ENCODE measurements around the gene SPACA4.

The SPACA4 gene

DNA sequence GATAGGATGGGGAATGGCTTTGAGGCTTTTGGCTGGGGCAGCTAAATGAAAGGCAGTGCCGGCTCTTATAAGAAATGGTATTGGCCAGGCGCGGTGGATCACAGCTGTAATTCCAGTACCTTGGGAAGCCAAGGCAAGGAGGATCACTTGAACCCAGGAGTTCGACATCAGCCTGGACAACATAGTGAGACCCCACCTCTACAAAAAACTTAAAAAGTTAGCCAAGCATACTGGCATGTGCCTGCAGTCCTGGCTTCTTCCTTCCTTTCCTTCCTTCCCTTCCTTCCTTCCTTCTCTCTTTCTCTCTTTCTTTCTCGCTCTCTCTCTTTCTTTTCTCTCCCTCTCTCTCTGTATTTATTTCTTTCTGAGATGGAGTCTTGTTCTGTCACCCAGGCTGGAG lies 36.3 kb downstream of the SPACA4 start:
- in situ Hi-C loops (cut with MboI; ENCODE audit: low sequenced_read_pairs, unreplicated experiment): no loop called here
- DNase-seq (ENCODE audit: low spot score): no peak
- TF ChIP-seq CTCF (IDR thresholded peaks at IDR 0.05; ENCODE audit: borderline replicate concordance, control extremely low read depth, extremely low read depth, insufficient read depth, missing control alignments): no peak

DNA sequence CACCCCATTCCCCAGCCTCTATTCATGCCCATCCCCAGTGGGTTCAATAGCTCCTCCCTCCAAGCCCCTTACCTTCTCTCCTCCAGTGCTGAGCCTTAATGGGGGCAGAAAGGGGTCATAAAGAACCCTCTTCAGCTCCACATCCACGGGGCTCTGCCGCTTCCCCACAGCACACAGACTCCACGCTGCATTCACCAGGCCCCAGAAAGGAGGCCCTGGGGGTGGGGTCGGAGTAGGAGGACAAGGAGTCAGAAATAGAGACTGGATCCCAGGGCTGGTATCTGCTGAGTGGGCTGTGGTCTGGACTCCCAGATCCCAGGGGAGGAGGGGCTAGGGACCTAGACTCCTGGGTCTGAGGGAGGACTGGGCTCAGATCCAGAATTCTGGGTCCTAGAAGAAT lies 37.8 kb downstream of the SPACA4 start:
- no peak for DNase-seq (ENCODE audit: low spot score)
- in situ Hi-C loops (cut with MboI; ENCODE audit: low sequenced_read_pairs, unreplicated experiment): no loop called here
- no peak for TF ChIP-seq CTCF (IDR thresholded peaks at IDR 0.05; ENCODE audit: borderline replicate concordance, control extremely low read depth, extremely low read depth, insufficient read depth, missing control alignments)

DNA sequence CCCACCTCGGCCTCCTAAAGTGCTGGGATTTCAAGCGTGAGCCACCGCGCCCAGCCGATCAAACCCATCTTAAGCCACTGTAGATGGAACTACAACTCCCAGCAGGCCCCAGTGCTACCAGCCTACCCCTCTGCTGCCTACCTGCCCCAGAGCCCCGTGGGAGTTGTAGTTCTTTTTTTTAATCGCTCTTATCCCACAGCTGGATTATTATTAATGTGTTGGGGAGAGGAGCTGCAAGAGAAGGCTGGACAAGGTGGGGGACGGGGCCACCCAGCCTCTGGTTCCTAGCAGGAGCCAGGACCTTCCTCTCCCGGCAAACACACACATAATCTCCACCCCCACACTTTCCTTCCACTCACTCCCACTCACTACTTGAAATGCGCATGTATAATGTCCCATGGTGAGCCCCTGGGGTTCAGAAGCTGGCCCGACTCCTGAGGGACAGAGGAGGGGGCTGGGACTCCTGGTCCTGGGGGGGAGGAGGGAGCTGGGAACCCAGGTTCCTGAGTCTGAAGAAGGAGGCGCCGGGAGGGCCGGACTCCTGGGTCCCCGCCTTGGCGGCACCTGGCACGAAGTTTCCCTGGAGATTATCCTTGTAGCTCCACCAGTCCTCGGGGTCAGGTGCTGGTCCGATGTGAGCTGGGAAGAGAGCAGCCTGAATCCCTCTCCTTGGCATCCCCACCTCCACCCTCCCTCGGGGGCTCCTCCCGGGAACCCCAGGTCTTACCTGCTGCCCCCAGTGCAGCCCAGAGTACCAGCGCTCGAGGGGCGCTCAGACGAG lies 38.5 kb downstream of the SPACA4 start:
- no peak for TF ChIP-seq CTCF (IDR thresholded peaks at IDR 0.05; ENCODE audit: borderline replicate concordance, control extremely low read depth, extremely low read depth, insufficient read depth, missing control alignments)
- peak; percentile 82 for DNase-seq (ENCODE audit: low spot score)
- in situ Hi-C loops (cut with MboI; ENCODE audit: low sequenced_read_pairs, unreplicated experiment): no loop called here

- in situ Hi-C loops (cut with MboI; ENCODE audit: low sequenced_read_pairs, unreplicated experiment): no loop called here
Observed at GRCh38 chr19:48645620-48646000, 39.1 kb downstream of the SPACA4 start.

DNA sequence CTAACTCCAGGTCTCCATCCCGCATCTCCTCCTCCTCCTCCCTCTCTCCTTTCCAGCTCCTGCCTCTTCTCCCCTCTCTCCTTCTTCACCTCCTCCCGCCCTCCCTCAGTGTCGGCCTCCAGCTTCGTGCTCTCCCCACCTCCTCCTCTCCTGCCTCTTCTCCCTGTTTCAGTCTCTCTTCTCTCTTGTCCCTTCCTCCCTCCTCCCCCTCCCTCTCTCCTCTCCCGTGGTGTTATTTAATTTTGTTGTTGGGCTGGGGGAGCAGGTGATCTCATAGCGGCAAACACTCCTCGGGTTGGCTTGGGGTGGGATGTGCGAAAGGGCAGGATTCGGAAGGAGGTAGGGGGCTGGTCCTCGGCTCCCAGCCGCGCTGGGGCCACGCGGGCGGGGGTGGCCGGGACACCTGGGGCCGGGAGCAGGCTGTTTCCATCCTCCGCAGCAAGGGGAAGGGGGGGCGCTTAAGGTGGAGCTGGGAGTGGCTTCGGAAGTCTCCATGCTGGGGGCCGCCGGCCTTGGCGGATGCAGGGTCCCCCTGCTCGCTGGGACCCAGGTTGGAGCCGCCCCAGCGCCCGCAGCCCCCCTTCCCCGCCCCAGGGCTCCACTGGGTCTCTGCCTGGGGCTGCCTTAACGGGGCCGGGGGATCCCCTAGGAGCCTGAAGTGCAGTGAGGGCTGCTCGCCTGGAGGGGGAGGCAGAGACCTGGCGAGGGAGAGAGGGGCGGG lies 39.6 kb downstream of the SPACA4 start, which contains the start of gene CA11:
CA11 (minus strand) TSS at position 187 of the 721 bp plus-strand sequence. CDS start 555 bp downstream, outside the sequence.
- TF ChIP-seq CTCF (IDR thresholded peaks at IDR 0.05; ENCODE audit: borderline replicate concordance, control extremely low read depth, extremely low read depth, insufficient read depth, missing control alignments): peak; percentile 93
- peak; percentile 94 for DNase-seq (ENCODE audit: low spot score)
- in situ Hi-C loops (cut with MboI; ENCODE audit: low sequenced_read_pairs, unreplicated experiment): no loop called here

More at GRCh38 chr19:48645620-48646000, 39.1 kb downstream of the SPACA4 start:
- TF ChIP-seq CTCF (IDR thresholded peaks at IDR 0.05; ENCODE audit: borderline replicate concordance, control extremely low read depth, extremely low read depth, insufficient read depth, missing control alignments): no peak
- no peak for DNase-seq (ENCODE audit: low spot score)

DNA sequence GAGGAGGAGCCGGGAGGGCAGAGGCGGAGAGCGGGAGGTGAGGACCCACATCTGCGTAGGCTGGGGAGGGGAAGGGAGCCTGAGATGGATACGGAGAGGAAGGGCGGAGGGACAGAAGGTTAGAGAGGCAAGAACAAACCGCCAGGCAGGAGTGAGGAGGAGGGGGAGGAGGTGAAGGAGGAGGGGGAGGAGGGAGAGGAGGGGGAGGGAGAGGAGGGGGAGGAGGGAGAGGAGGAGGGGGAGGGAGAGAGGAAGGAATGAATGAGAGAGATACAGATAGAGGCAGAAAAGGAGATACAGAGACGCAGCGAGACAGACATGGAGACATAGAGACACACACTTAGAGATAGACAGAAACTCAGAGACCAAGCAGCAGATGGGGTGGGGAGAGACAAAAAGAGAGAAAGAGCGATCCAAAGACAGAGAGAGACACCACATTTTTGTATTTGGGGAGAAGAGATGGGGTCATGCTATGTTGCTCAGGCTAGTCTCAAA lies 40.2 kb downstream of the SPACA4 start:
- in situ Hi-C loops (cut with MboI; ENCODE audit: low sequenced_read_pairs, unreplicated experiment): no loop called here
- TF ChIP-seq CTCF (IDR thresholded peaks at IDR 0.05; ENCODE audit: borderline replicate concordance, control extremely low read depth, extremely low read depth, insufficient read depth, missing control alignments): no peak

More for the DNA sequence above, 40.2 kb downstream of the SPACA4 start:
- DNase-seq (ENCODE audit: low spot score): no peak

Data from GM13976 (cell line).